HG02970 (cell line): ENCODE data around the gene TDRD9.

Experiments used
- ATAC-seq: cut with Tn5 transposase; IDR thresholded peaks from one replicate; pipeline ENCODE4 v1.9.1; 2021; ENCODE audit warnings: mild to moderate bottlenecking, moderate library complexity, moderate number of reproducible peaks; ENCODE audit not compliant: unreplicated experiment, low FRiP score

TDRD9 gene

DNA sequence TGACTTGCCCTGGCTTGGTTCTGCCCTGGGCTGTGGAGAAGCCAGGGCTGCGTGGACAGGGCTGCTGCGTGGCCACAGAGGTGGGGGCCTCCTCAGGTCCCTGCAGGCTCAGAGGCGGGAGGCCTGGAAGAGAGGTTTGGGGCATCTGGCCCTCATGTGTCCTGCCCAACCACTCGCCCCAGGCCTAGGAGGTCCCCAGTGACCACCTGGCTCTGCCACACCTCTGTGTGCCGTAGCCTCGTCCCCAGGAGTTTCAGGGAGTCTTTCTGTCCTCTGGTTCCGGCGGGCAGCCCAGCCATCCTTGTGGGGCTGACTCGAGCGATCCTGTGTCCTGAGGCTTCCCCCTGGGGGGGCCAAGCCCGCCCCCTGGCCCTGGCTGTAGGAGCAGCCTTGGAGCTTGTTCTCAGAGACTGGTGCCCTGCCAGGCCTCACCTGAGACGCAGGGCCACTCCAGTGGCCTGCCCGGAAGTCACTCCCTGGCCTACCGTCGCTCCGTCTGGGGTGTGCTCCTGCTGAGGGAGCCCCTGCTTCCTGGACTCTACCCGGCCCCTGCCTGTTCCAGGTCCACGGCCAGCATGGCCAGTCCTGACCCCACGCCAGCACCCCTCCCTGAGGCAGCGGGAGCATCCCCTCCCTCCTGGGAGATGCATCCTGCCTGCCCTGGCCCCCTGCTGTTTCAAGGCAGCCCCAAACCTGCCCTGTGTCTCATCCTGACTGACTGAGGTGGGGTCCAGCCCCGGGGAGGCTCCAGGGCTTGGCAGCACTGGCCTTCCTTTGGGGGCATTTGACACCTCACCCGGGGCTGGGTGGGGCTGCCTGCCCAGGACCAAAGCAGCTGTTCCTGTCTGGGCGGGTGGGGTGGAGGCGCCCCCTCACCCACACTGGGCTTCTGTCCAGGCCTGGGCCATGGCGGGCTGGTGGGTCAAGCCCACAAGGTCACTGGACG is 171.1 kb downstream of the TDRD9 start:
- ATAC-seq, result no peak

- no peak for ATAC-seq
These were observed 172.2 kb downstream of the TDRD9 start for GRCh38 chr14:104100171-104101085.

DNA sequence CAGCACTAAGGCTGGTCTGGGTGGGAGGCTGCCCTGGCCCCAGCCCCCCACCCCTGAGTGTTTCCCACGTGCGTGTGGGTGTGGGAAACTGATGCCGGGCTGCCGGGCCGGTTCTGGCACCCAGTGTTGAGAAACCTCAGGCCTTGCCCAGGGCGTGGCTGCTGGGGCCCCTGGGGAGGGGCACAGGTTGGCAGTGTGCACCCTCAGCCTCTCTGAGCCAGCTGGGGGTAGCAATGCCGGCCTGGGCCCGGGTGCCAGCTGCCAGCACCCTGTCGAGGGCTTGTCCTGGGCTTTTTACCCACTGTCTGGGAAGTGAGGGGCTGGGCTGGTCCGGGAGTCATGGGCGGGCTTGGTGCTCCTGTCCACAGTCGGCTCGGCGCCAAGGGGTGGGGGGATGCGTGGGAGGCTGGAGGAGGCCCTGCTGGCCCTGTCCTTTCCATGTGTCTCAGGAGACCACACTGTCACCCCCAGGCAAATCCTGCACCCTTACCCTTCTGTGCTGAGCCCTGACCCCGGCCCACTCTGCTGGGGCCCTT is 172.9 kb downstream of the TDRD9 start:
- ATAC-seq, result no peak

- no peak for ATAC-seq
These were observed 173.5 kb downstream of the TDRD9 start for GRCh38 chr14:104101651-104102281.
